Sigmoid colon (tissue), 4 donors: Measurements from ENCODE around the gene MYRF.

Source experiments
- POLR2A ChIP-seq, 2 donors: fragments of 450-650 bp; IDR thresholded peaks; one replicate each; pipeline ENCODE4 v1.6.1; 2016; ENCODE audit warnings: antibody characterized with exemption in 2 of 2, mild to moderate bottlenecking in 2 of 2, moderate library complexity in 2 of 2
- POLR2AphosphoS5 ChIP-seq, 4 donors: sonication (generic); formaldehyde crosslinking; IDR thresholded peaks; one replicate each; pipeline ENCODE4 v1.6.1; 2017; ENCODE audit warnings: antibody characterized with exemption in 4 of 4
- TF ChIP-seq, protein P1 (sequence below), 4 experiments: fragments of 450-650 bp in 3 of 4; fragments of 200-600 bp in 1 of 4; IDR thresholded peaks; one replicate each; pipeline ENCODE4 v1.5.1; 2016 to 2019; ENCODE audit warnings: antibody characterized with exemption in 4 of 4, mild to moderate bottlenecking in 3 of 4, moderate library complexity in 2 of 4

DNA sequence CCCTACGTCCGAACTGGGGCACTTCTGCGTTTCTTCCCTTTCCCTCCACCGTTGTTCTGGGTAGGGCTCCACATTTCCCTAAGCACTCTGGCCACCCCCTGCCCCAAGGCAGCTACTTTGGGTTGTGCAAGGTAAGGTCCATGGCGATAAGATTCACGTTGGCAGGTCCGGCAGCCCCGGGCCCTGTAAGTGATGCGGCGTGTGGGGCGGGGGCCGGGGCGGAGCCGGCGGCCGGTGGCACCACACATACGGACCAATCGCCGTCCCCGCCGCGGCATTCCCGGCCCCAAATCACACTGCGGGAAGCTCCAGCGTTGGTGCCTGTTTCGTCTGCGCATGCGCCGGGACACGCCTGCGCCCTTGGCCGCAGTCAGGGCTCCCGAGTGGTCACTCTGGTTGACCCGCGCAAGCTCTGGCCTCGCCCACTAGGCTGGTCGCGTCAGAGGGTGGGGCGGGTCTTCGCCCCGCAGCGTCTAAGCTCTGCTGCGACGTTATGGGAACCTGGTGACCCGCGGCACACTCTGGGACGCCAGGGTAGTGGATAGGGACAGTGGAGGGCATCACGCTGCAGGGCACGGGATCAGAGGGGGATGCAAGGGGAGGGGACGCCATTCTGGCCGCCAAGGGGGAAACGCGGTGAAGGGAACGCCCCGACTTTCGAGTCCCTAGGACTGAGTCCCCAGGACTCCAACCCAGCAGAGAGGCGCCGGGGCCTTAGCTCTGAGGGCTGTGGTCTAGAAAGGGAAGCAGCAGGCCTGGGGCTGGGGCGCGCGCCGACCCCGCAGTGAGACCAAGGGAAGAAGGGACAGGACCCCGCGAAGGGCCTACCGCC lies 62.7 kb downstream of the MYRF start:
- TF ChIP-seq, protein P1, sequence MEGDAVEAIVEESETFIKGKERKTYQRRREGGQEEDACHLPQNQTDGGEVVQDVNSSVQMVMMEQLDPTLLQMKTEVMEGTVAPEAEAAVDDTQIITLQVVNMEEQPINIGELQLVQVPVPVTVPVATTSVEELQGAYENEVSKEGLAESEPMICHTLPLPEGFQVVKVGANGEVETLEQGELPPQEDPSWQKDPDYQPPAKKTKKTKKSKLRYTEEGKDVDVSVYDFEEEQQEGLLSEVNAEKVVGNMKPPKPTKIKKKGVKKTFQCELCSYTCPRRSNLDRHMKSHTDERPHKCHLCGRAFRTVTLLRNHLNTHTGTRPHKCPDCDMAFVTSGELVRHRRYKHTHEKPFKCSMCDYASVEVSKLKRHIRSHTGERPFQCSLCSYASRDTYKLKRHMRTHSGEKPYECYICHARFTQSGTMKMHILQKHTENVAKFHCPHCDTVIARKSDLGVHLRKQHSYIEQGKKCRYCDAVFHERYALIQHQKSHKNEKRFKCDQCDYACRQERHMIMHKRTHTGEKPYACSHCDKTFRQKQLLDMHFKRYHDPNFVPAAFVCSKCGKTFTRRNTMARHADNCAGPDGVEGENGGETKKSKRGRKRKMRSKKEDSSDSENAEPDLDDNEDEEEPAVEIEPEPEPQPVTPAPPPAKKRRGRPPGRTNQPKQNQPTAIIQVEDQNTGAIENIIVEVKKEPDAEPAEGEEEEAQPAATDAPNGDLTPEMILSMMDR (IDR thresholded peaks at IDR 0.05) = no peak
- TF ChIP-seq POLR2A (IDR thresholded peaks at IDR 0.05) = peak; percentile 87 to 94
- peak; percentile 98 to 99 (median 99) for TF ChIP-seq POLR2AphosphoS5 (IDR thresholded peaks at IDR 0.05)
